Neutrophil (primary cell): ENCODE data around the gene SPAG6.

Source experiments
- H3K27ac ChIP-seq: fragments of 200-600 bp; sonication (generic); 2 replicates; pipeline ENCODE4 v1.5.1; 2016; ENCODE audit warnings: mild to moderate bottlenecking, moderate library complexity
- H3K27me3 ChIP-seq: fragments of 200-600 bp; sonication (generic); 2 replicates; pipeline ENCODE4 v1.6.0; 2016; ENCODE audit warnings: mild to moderate bottlenecking
- H3K36me3 ChIP-seq: fragments of 200-600 bp; sonication (generic); 2 replicates; pipeline ENCODE4 v1.5.1; 2017
- H3K4me1 ChIP-seq, 2 experiments: fragments of 200-600 bp in 1 of 2; sonication (generic) in 1 of 2; 1 replicate in 1 of 2; 2 replicates in 1 of 2; pipeline versions ENCODE4 v1.5.1 to v1.6.1; 2013 to 2016; ENCODE audit warnings: low read depth in 1 of 2, low read length in 1 of 2, mild to moderate bottlenecking in 1 of 2, moderate library complexity in 1 of 2; ENCODE audit not compliant: control insufficient read depth in 1 of 2, insufficient read depth in 1 of 2
- H3K4me3 ChIP-seq, 2 experiments: fragments of 200-600 bp in 1 of 2; sonication (generic) in 1 of 2; 1 replicate in 1 of 2; 2 replicates in 1 of 2; pipeline ENCODE4 v1.5.1; 2013 to 2016; ENCODE audit warnings: low read depth in 1 of 2, low read length in 1 of 2, mild to moderate bottlenecking in 1 of 2, moderate library complexity in 1 of 2
- H3K9me3 ChIP-seq: fragments of 200-600 bp; sonication (generic); 2 replicates; pipeline ENCODE4 v1.5.1; 2016
- CTCF ChIP-seq: fragments of 200-600 bp; sonication (generic); IDR thresholded peaks from 2 replicates; pipeline ENCODE4 v1.5.1; 2016; ENCODE audit warnings: antibody characterized with exemption

Gene SPAG6

DNA sequence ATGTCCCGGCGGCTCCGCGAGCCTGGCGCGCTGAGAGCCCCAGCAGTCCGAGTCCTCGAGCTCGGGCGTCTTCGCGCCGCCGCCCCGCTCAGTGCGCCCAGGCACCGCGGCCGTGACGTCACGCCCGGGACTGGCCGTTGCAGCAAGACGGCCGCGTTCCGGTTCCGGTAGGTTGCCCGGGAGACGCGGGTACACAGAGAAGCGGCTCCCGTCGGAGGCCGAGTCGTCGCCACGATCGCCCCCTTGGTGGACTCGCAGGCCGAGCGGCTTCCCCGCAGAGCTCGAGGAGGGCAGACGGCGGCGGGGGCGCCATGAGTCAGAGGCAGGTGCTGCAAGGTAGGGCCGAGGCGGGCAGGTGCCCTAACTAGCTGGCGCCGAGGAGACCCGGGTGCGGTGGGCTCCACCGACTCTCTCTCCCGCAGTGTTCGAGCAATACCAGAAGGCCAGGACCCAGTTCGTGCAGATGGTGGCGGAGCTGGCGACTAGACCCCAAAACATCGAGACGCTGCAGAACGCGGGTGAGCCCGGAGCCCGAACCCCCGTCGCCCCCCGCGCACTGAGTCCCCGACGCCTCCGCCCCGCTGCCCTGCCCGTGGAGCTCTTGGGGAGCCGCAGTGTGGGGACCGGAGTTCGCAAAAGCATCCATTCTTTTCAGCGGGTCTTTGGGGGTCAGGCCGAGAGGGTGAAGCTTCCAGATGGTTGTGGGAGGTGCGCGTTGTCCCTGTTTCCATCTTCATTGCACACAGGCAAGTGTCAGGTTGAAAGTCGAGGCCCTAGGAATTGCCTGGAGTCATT is at the start of gene SPAG6:
TSS of gene SPAG6 (plus strand) at position 196 of the 795 bp plus-strand sequence. CDS start at position 312, 116 bp downstream.
- Histone ChIP-seq H3K27me3 (peaks cover 100% of the 10 kb centered on the region), H3K4me3 (peak within 1 kb of the TSS; percentile 52 to 83), H3K36me3 (no peaks in the 10 kb centered on the region), H3K9me3 (no peaks in the 10 kb centered on the region), H3K27ac (peak within 1 kb of the TSS; percentile 1), H3K4me1 (peaks cover 20 to 23% of the 10 kb centered on the region in 2 experiments)
- peak; percentile 16 for TF ChIP-seq CTCF

- Histone ChIP-seq H3K36me3 (no peaks in the 10 kb centered on the region), H3K9me3 (no peaks in the 10 kb centered on the region), H3K4me1 (no peaks in the 10 kb centered on the region), H3K27ac (no peak overlapping the region), H3K27me3 (peaks cover 11% of the 10 kb centered on the region), H3K4me3 (no peak overlapping the region)
- no peak for TF ChIP-seq CTCF
Measured at GRCh38 chr10:22301193-22301592, 44.1 kb upstream of the SPAG6 start.

DNA sequence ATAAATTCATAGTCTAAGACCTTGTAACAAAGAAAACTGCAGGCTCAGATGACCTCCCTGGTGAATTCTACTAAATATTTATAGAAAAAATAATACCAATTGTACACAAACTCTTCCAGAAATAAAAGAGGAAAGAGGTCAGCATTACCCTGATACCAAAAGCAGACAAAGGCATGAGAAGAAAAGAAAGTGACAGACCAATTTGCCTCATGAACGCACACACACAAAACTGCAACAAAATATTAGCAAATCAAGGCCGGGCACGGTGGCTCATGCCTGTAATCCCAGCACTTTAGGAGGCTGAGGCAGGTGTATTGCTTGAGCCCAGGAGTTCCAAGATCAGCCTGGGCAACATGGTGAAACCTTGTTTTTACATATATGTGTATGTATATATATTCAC is 41.8 kb upstream of the SPAG6 start:
- Histone ChIP-seq H3K27ac (no peak overlapping the region), H3K9me3 (no peaks in the 10 kb centered on the region), H3K4me1 (no peaks in the 10 kb centered on the region), H3K36me3 (no peaks in the 10 kb centered on the region), H3K27me3 (no peaks in the 10 kb centered on the region), H3K4me3 (no peak overlapping the region)
- TF ChIP-seq CTCF, result no peak

- Histone ChIP-seq H3K4me3 (no peak overlapping the region), H3K4me1 (no peaks in the 10 kb centered on the region), H3K27me3 (no peaks in the 10 kb centered on the region), H3K36me3 (no peaks in the 10 kb centered on the region), H3K27ac (no peak overlapping the region), H3K9me3 (no peaks in the 10 kb centered on the region)
- no peak for TF ChIP-seq CTCF
Measured at GRCh38 chr10:22305721-22306120, 39.6 kb upstream of the SPAG6 start.

GRCh38 chr10:22308390-22308789 is 36.9 kb upstream of the SPAG6 start:
- H3K27ac ChIP-seq, result no peak overlapping the region
- no peak for TF ChIP-seq CTCF

More at GRCh38 chr10:22308390-22308789, 36.9 kb upstream of the SPAG6 start:
- Histone ChIP-seq H3K4me1 (no peaks in the 10 kb centered on the region), H3K27me3 (no peaks in the 10 kb centered on the region), H3K36me3 (no peaks in the 10 kb centered on the region), H3K9me3 (no peaks in the 10 kb centered on the region), H3K4me3 (no peak overlapping the region)
